Neutrophil (primary cell): ENCODE results near the gene GBE1.

ENCODE experiments used
- H3K27ac ChIP-seq: fragments of 200-600 bp; sonication (generic); 2 replicates; pipeline ENCODE4 v1.5.1; 2016; ENCODE audit warnings: mild to moderate bottlenecking, moderate library complexity
- H3K27me3 ChIP-seq: fragments of 200-600 bp; sonication (generic); 2 replicates; pipeline ENCODE4 v1.6.0; 2016; ENCODE audit warnings: mild to moderate bottlenecking
- H3K36me3 ChIP-seq: fragments of 200-600 bp; sonication (generic); 2 replicates; pipeline ENCODE4 v1.5.1; 2017
- H3K4me1 ChIP-seq, 2 experiments: fragments of 200-600 bp in 1 of 2; sonication (generic) in 1 of 2; 1 replicate in 1 of 2; 2 replicates in 1 of 2; pipeline versions ENCODE4 v1.5.1 to v1.6.1; 2013 to 2016; ENCODE audit warnings: low read depth in 1 of 2, low read length in 1 of 2, mild to moderate bottlenecking in 1 of 2, moderate library complexity in 1 of 2; ENCODE audit not compliant: control insufficient read depth in 1 of 2, insufficient read depth in 1 of 2
- H3K4me3 ChIP-seq, 2 experiments: fragments of 200-600 bp in 1 of 2; sonication (generic) in 1 of 2; 1 replicate in 1 of 2; 2 replicates in 1 of 2; pipeline ENCODE4 v1.5.1; 2013 to 2016; ENCODE audit warnings: low read depth in 1 of 2, low read length in 1 of 2, mild to moderate bottlenecking in 1 of 2, moderate library complexity in 1 of 2
- H3K9me3 ChIP-seq: fragments of 200-600 bp; sonication (generic); 2 replicates; pipeline ENCODE4 v1.5.1; 2016
- CTCF ChIP-seq: fragments of 200-600 bp; sonication (generic); IDR thresholded peaks from 2 replicates; pipeline ENCODE4 v1.5.1; 2016; ENCODE audit warnings: antibody characterized with exemption

GBE1 gene

DNA sequence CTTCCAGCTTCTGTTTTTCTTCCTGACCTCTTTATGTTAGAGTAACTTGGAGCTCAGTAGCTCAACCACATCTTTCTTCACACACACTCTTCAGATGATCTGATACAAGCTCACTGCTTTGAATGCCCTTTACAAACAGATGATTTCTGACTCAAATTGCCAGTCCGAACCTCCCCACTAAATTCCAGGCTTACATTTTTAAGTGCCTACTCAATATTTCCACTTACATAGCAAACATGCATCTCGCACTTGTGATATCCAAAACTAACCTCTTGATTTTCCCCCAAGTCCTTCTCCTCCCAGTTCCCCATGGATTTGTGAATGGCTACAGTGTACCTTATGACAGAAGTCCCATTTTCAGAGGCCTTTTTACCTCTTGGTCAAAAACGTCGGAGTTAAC is 139.1 kb downstream of the GBE1 start:
- Histone ChIP-seq H3K9me3 (no peaks in the 10 kb centered on the region), H3K36me3 (no peaks in the 10 kb centered on the region), H3K27ac (no peak overlapping the region), H3K4me3 (no peak overlapping the region), H3K27me3 (no peaks in the 10 kb centered on the region), H3K4me1 (no peaks in the 10 kb centered on the region)
- no peak for TF ChIP-seq CTCF

DNA sequence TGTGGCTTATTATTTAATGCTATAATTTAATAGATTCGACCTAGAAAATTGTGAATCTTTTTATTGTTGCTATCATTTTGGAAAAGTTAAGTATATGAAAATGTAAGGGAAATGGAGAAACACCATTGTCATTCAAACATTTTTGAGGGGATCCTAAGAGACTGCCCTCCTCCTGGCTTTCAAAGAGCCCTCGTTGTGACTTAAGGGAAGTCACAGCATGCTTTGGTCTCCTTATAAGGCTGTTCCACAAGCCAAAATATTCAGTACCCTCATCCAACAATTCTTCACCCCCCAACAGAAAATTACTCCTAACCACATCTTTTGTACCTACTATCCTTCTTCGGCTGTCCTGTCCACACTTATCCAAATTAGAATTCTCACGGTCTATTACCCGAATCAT is 140.2 kb downstream of the GBE1 start:
- no peak for TF ChIP-seq CTCF
- H3K36me3 ChIP-seq: no peaks in the 10 kb centered on the region
- H3K4me3 ChIP-seq: no peak overlapping the region
- H3K27me3 ChIP-seq: no peaks in the 10 kb centered on the region
- no peak overlapping the region for H3K27ac ChIP-seq
- H3K9me3 ChIP-seq: no peaks in the 10 kb centered on the region
- no peaks in the 10 kb centered on the region for H3K4me1 ChIP-seq

GRCh38 chr3:81620849-81621248 is 140.6 kb downstream of the GBE1 start:
- Histone ChIP-seq H3K36me3 (no peaks in the 10 kb centered on the region), H3K27ac (no peak overlapping the region), H3K27me3 (no peaks in the 10 kb centered on the region), H3K9me3 (no peaks in the 10 kb centered on the region), H3K4me3 (no peak overlapping the region), H3K4me1 (no peaks in the 10 kb centered on the region)
- no peak for TF ChIP-seq CTCF

- no peak for TF ChIP-seq CTCF
- Histone ChIP-seq H3K27ac (no peak overlapping the region), H3K36me3 (peaks cover 5% of the 10 kb centered on the region), H3K27me3 (no peaks in the 10 kb centered on the region), H3K4me3 (no peak overlapping the region), H3K4me1 (no peaks in the 10 kb centered on the region), H3K9me3 (no peaks in the 10 kb centered on the region)
Observed at GRCh38 chr3:81612768-81613167, 148.7 kb downstream of the GBE1 start.

- Histone ChIP-seq H3K9me3 (no peaks in the 10 kb centered on the region), H3K36me3 (no peaks in the 10 kb centered on the region), H3K27me3 (no peaks in the 10 kb centered on the region), H3K27ac (no peak overlapping the region), H3K4me3 (no peak overlapping the region), H3K4me1 (no peaks in the 10 kb centered on the region)
- TF ChIP-seq CTCF: no peak
Observed at GRCh38 chr3:81602781-81603180, 158.7 kb downstream of the GBE1 start.

- no peaks in the 10 kb centered on the region for H3K36me3 ChIP-seq
- no peak overlapping the region for H3K4me3 ChIP-seq
- no peaks in the 10 kb centered on the region for H3K9me3 ChIP-seq
- no peak overlapping the region for H3K27ac ChIP-seq
- no peaks in the 10 kb centered on the region for H3K4me1 ChIP-seq
- H3K27me3 ChIP-seq: no peaks in the 10 kb centered on the region
- no peak for TF ChIP-seq CTCF
Observed at GRCh38 chr3:81601707-81602305, 159.6 kb downstream of the GBE1 start.
